Neural progenitor cell (in vitro differentiated cells): ENCODE measurements around the gene EXOSC1. TPM values are rescaled to one million over a fixed set of nuclear protein-coding genes. Genes with fewer than 3 reads are reported as not detected.
"Not testable (repeated sequence)": the region's sequence is repeated elsewhere in the genome, so short reads cannot be mapped to it uniquely, and the experiment has no call there.

Experiments
- DNase-seq: peaks from one replicate; pipeline ENCODE4 v3.0.0-alpha.2; 2016; ENCODE audit warnings: low spot score
- H2AFZ ChIP-seq: fragments of 200-600 bp; sonication (generic); replicated peaks from 2 replicates; pipeline ENCODE4 v1.6.1; 2016; ENCODE audit warnings: antibody characterized with exemption
- H3F3A ChIP-seq: fragments of 200-600 bp; sonication (generic); 2 replicates; pipeline ENCODE4 v1.6.1; 2016; ENCODE audit warnings: antibody characterized with exemption, low read depth
- H3K27ac ChIP-seq: fragments of 200-600 bp; sonication (generic); 2 replicates; pipeline ENCODE4 v1.5.1; 2016; ENCODE audit warnings: mild to moderate bottlenecking
- H3K27me3 ChIP-seq: fragments of 200-600 bp; sonication (generic); 2 replicates; pipeline ENCODE4 v1.6.1; 2016; ENCODE audit warnings: mild to moderate bottlenecking, moderate library complexity
- H3K36me3 ChIP-seq: fragments of 200-600 bp; sonication (generic); 2 replicates; pipeline ENCODE4 v1.5.1; 2016
- H3K4me1 ChIP-seq: fragments of 200-600 bp; sonication (generic); 2 replicates; pipeline ENCODE4 v1.6.1; 2016; ENCODE audit warnings: mixed run types
- H3K4me2 ChIP-seq: fragments of 200-600 bp; sonication (generic); 2 replicates; pipeline ENCODE4 v1.6.1; 2016
- H3K4me3 ChIP-seq: fragments of 200-600 bp; sonication (generic); 2 replicates; pipeline ENCODE4 v1.5.1; 2016
- H3K79me2 ChIP-seq: fragments of 200-600 bp; sonication (generic); 2 replicates; pipeline ENCODE4 v1.6.1; 2016; ENCODE audit warnings: low read depth
- H3K9ac ChIP-seq: fragments of 200-600 bp; sonication (generic); 2 replicates; pipeline ENCODE4 v1.6.1; 2016
- H3K9me3 ChIP-seq: fragments of 200-600 bp; sonication (generic); 2 replicates; pipeline ENCODE4 v1.5.1; 2016; ENCODE audit warnings: low read depth
- H4K20me1 ChIP-seq: fragments of 200-600 bp; sonication (generic); 2 replicates; pipeline ENCODE4 v1.6.1; 2016; ENCODE audit warnings: low read depth
- H3K27ac Mint-ChIP-seq: 3 replicates; pipeline ENCODE4 v1.8.0; 2021; ENCODE audit warnings: mixed read lengths
- H3K27me3 Mint-ChIP-seq: 2 replicates; pipeline ENCODE4 v1.8.0; 2022; ENCODE audit warnings: low read depth, mild to moderate bottlenecking, inconsistent platforms, moderate library complexity, mixed read lengths; ENCODE audit not compliant: insufficient read depth
- H3K36me3 Mint-ChIP-seq: 3 replicates; pipeline ENCODE4 v1.8.0; 2021; ENCODE audit warnings: mixed read lengths
- H3K4me1 Mint-ChIP-seq: 3 replicates; pipeline ENCODE4 v1.8.0; 2021; ENCODE audit warnings: mixed read lengths
- H3K4me3 Mint-ChIP-seq: 3 replicates; pipeline ENCODE4 v1.8.0; 2021; ENCODE audit warnings: mild to moderate bottlenecking, moderate library complexity, mixed read lengths
- H3K9me3 Mint-ChIP-seq: 3 replicates; pipeline ENCODE4 v1.8.0; 2020; ENCODE audit warnings: mixed read lengths
- EZH2 ChIP-seq: fragments of 200-600 bp; sonication (generic); IDR thresholded peaks from 2 replicates; pipeline ENCODE4 v1.6.1; 2017; ENCODE audit warnings: antibody characterized with exemption, mild to moderate bottlenecking, moderate library complexity
- EZH2phosphoT487 ChIP-seq: fragments of 200-600 bp; sonication (generic); IDR thresholded peaks from 2 replicates; pipeline ENCODE4 v1.6.1; 2017; ENCODE audit warnings: antibody characterized with exemption
- total RNA-seq: library from RNA; depleted of rRNA; stranded (reverse); fragments of >200 nt; gene quantifications from 2 replicates; pipeline ENCODE4 v1.2.3, GENCODE V29; 2015; ENCODE audit warnings: low replicate concordance
- TF ChIP-seq, protein P1 (sequence below): fragments of 200-600 bp; sonication (generic); IDR thresholded peaks from 2 replicates; pipeline ENCODE4 v1.5.1; 2017; ENCODE audit warnings: antibody characterized with exemption, mild to moderate bottlenecking

Gene EXOSC1
- total RNA-seq, 1 donor from 2014 or later = 72.6 TPM

GRCh38 chr10:97479939-97480338 lies 34.1 kb upstream of the EXOSC1 start:
- H3K27ac ChIP-seq = peak overlapping the region; percentile 23
- no peak overlapping the region for H2AFZ ChIP-seq
- peaks cover 6% of the 10 kb centered on the region for H3K36me3 ChIP-seq
- Mint-ChIP-seq H3K36me3 (peaks cover 33% of the 10 kb centered on the region), H3K9me3 (no peaks in the 10 kb centered on the region), H3K4me1 (peaks cover 6% of the 10 kb centered on the region), H3K27ac (no peak overlapping the region), H3K4me3 (no peak overlapping the region), H3K27me3 (peaks cover 2% of the 10 kb centered on the region)
- TF ChIP-seq EZH2phosphoT487 (no peak), EZH2 (no peak)
- TF ChIP-seq, protein P1, sequence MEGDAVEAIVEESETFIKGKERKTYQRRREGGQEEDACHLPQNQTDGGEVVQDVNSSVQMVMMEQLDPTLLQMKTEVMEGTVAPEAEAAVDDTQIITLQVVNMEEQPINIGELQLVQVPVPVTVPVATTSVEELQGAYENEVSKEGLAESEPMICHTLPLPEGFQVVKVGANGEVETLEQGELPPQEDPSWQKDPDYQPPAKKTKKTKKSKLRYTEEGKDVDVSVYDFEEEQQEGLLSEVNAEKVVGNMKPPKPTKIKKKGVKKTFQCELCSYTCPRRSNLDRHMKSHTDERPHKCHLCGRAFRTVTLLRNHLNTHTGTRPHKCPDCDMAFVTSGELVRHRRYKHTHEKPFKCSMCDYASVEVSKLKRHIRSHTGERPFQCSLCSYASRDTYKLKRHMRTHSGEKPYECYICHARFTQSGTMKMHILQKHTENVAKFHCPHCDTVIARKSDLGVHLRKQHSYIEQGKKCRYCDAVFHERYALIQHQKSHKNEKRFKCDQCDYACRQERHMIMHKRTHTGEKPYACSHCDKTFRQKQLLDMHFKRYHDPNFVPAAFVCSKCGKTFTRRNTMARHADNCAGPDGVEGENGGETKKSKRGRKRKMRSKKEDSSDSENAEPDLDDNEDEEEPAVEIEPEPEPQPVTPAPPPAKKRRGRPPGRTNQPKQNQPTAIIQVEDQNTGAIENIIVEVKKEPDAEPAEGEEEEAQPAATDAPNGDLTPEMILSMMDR = no peak
- H4K20me1 ChIP-seq = peaks cover 22% of the 10 kb centered on the region
- peak overlapping the region; percentile 16 for H3K4me3 ChIP-seq
- H3F3A ChIP-seq = peaks cover 14% of the 10 kb centered on the region
- peaks cover 30% of the 10 kb centered on the region for H3K79me2 ChIP-seq
- H3K4me1 ChIP-seq = peaks cover 9% of the 10 kb centered on the region
- DNase-seq = peak; percentile 84
- H3K9ac ChIP-seq = no peak overlapping the region
- H3K9me3 ChIP-seq = no peaks in the 10 kb centered on the region
- H3K27me3 ChIP-seq = no peaks in the 10 kb centered on the region
- H3K4me2 ChIP-seq = peak overlapping the region; percentile 41

DNA sequence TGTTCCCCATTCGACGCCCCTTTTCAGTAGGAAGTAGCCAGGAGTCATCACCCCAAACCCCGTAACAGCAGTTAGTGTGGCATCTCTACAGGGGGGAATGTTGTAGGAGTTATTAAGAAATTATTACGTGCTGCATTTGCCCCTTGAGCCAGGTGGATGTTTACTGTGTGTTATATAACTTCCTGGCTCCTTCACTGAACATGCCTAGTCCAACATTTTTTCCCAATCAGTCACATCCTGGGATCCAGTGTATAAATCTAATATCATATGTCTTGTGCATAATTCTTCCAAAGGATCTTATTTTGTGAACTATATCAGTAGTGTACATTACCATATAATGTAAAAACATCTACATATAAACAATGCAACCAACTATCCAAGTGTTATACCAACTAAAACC lies 33.6 kb upstream of the EXOSC1 start:
- H2AFZ ChIP-seq, H3K4me1 ChIP-seq, H3K4me1 Mint-ChIP-seq, DNase-seq, H3K4me2 ChIP-seq, H3K4me3 Mint-ChIP-seq, H3K27me3 ChIP-seq, H3K27ac Mint-ChIP-seq, H3K9me3 Mint-ChIP-seq, H3K9me3 ChIP-seq, H3K9ac ChIP-seq, H3K27ac ChIP-seq, H3K27me3 Mint-ChIP-seq: not testable (repeated sequence)
- H3K36me3 ChIP-seq = peaks cover 11% of the 10 kb centered on the region
- peaks cover 35% of the 10 kb centered on the region for H3K36me3 Mint-ChIP-seq
- H3K79me2 ChIP-seq = peaks cover 25% of the 10 kb centered on the region
- H3K4me3 ChIP-seq = peak overlapping the region; percentile 16
- H3F3A ChIP-seq = peaks cover 14% of the 10 kb centered on the region
- peaks cover 19% of the 10 kb centered on the region for H4K20me1 ChIP-seq

DNA sequence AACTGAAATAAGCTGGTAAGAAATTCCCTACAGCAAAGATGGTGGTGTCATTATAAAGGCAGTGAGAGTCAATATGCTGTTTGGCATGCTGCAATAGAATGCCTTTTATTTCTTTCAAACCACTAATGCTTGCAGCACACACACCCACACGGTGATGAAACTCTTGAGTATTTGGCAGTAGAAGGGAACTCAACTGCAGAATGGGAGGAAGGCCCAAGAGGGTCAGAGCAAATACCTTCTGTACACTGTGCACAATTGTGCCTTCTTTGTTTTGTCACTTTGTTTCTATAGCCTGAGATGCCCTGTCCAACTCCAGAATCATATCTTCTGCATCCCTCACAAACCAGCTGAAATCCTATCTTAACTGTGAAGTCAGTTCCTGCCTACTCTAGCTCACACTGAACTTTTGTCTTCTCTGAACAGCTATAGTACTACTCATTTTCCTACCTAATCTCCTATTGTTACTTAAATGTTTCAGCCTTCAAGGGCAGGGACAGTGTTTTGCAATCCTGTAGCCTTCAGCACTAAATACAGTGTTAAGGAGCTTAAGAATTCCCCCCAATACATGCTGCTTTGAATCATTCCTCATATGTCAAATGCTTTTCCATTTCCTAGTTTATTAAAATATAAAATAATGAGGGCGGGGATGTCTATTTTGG lies 30.3 kb upstream of the EXOSC1 start:
- H3K79me2 ChIP-seq = no peaks in the 10 kb centered on the region
- no peak overlapping the region for H3K4me3 Mint-ChIP-seq
- no peak overlapping the region for H3K4me3 ChIP-seq
- H3K4me1 Mint-ChIP-seq = peaks cover 6% of the 10 kb centered on the region
- H3K9me3 Mint-ChIP-seq = no peaks in the 10 kb centered on the region
- no peak for DNase-seq
- H3K9me3 ChIP-seq = no peaks in the 10 kb centered on the region
- H3K36me3 ChIP-seq = peaks cover 15% of the 10 kb centered on the region
- peaks cover 9% of the 10 kb centered on the region for H3K4me1 ChIP-seq
- no peak overlapping the region for H2AFZ ChIP-seq
- peaks cover 9% of the 10 kb centered on the region for H4K20me1 ChIP-seq
- H3K27ac ChIP-seq = no peak overlapping the region
- H3K27me3 Mint-ChIP-seq = no peaks in the 10 kb centered on the region
- no peaks in the 10 kb centered on the region for H3K27me3 ChIP-seq
- no peak overlapping the region for H3K27ac Mint-ChIP-seq
- peaks cover 44% of the 10 kb centered on the region for H3K36me3 Mint-ChIP-seq
- H3K9ac ChIP-seq = no peak overlapping the region
- peaks cover 8% of the 10 kb centered on the region for H3F3A ChIP-seq
- TF ChIP-seq, protein P1 = no peak
- TF ChIP-seq EZH2phosphoT487 (no peak), EZH2 (no peak)
- no peak overlapping the region for H3K4me2 ChIP-seq

GRCh38 chr10:97474918-97475317 lies 29.1 kb upstream of the EXOSC1 start:
- DNase-seq = no peak
- no peak overlapping the region for H3K9ac ChIP-seq
- no peaks in the 10 kb centered on the region for H3K27me3 ChIP-seq
- H3F3A ChIP-seq = no peaks in the 10 kb centered on the region
- H3K9me3 ChIP-seq = no peaks in the 10 kb centered on the region
- peaks cover 2% of the 10 kb centered on the region for H3K27me3 Mint-ChIP-seq
- peaks cover 18% of the 10 kb centered on the region for H3K36me3 ChIP-seq
- no peak overlapping the region for H3K4me3 Mint-ChIP-seq
- no peaks in the 10 kb centered on the region for H3K79me2 ChIP-seq
- no peak overlapping the region for H3K27ac Mint-ChIP-seq
- no peaks in the 10 kb centered on the region for H3K9me3 Mint-ChIP-seq
- H2AFZ ChIP-seq = no peak overlapping the region
- H3K4me3 ChIP-seq = no peak overlapping the region
- H3K36me3 Mint-ChIP-seq = peaks cover 44% of the 10 kb centered on the region
- no peaks in the 10 kb centered on the region for H3K4me1 Mint-ChIP-seq
- H3K4me1 ChIP-seq = peaks cover 5% of the 10 kb centered on the region
- no peaks in the 10 kb centered on the region for H4K20me1 ChIP-seq
- no peak overlapping the region for H3K27ac ChIP-seq
- no peak for TF ChIP-seq EZH2phosphoT487
- no peak for TF ChIP-seq EZH2
- TF ChIP-seq, protein P1 = no peak
- no peak overlapping the region for H3K4me2 ChIP-seq

DNA sequence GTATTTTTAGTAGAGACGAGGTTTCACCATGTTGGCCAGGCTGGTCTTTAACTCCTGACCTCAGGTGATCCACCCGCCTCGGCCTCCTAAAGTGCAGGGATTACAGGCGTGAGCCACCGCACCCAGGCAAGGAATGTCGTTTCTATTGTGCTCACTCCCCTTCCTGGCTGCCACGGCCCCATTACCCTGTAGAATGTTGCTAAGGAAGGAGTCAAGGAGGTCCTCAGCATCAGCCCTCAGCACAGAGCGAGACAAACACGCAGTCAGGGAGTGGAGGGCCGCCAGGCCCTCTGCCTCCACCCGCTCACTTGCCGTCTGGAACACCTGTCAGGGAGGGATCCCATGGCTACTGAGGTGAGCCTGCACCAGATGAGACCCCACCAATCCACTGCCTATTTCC lies 23.0 kb upstream of the EXOSC1 start:
- H3K27ac ChIP-seq, H3K36me3 ChIP-seq, H3K9me3 Mint-ChIP-seq, H3K4me2 ChIP-seq, H3K27me3 Mint-ChIP-seq, H4K20me1 ChIP-seq, H3K9ac ChIP-seq, DNase-seq, H3K4me1 Mint-ChIP-seq, H3K27me3 ChIP-seq, H3K4me3 Mint-ChIP-seq, H3K79me2 ChIP-seq, H3K4me1 ChIP-seq, H3K27ac Mint-ChIP-seq, H2AFZ ChIP-seq, H3K9me3 ChIP-seq, H3K4me3 ChIP-seq: not testable (repeated sequence)
- peaks cover 15% of the 10 kb centered on the region for H3F3A ChIP-seq
- peaks cover 22% of the 10 kb centered on the region for H3K36me3 Mint-ChIP-seq
